GM12892 (cell line): ENCODE results near the gene C1orf50.

Experiments used
- POLR2A ChIP-seq: IDR thresholded peaks from 2 replicates; pipeline ENCODE4 v1.6.1; 2011; ENCODE audit warnings: low read depth, low read length, control low read depth
- POLR2AphosphoS5 ChIP-seq: IDR thresholded peaks from 2 replicates; pipeline ENCODE4 v1.6.1; 2011; ENCODE audit warnings: low read depth, low read length, control low read depth
- TAF1 ChIP-seq: IDR thresholded peaks from 2 replicates; pipeline ENCODE4 v1.6.1; 2011; ENCODE audit warnings: low read depth, mild to moderate bottlenecking, control low read depth, low read length, borderline replicate concordance

DNA sequence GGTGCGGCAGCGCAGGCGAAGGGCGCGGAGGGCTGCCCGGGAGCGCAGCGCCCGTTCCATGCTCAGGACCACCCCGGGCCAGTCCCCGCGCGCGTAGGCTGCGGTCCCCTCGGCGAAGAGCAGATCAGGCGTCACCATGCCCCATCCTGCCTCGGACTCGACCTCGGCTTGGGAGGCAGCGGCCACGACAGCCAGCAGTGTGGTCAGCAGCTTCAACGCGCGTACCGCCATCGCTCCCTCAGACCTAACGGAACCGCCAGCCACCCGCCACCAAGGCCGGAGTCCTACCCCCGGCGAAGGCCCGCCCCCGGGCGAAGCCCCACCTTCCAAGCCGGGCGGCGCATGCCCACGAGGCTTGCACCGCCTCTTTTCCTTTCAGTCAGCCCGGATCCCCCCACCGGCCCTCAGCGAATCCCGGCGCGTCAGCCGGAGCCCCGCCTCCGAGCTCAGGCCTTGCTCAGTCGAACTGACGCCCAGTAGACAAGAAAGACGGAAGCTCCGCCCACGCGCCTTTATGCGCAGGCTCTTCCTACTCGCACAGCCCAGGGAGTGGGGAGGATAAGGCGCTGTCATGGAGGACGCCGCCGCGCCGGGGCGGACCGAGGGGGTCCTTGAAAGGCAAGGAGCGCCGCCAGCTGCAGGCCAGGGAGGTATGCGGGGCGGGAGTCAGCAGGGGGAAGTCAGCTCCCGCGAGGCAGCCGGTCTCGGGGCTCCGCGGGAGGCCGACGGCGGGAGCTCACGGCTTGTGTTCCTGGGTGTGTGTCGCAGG lies at the start of gene C1orf50, which contains the start of gene P3H1:
- peak; percentile 98 for TF ChIP-seq POLR2A
- TF ChIP-seq TAF1, result peak; percentile 70
- peak; percentile 97 for TF ChIP-seq POLR2AphosphoS5
